ENCODE measurements around the gene MLF2.
"Not testable (repeated sequence)": the region's sequence is repeated elsewhere in the genome, so short reads cannot be mapped to it uniquely, and the experiment has no call there.

MLF2 gene

GRCh38 chr12:6765634-6766581, 13.0 kb upstream of the MLF2 start, which contains the start of gene PTMS:
TSS of gene PTMS (plus strand) at chr12:6766363. CDS start at chr12:6766706, 343 bp downstream.
- DNase-seq (ENCODE audit: low read depth in 2 of 3, low spot score in 2 of 3): no peak

DNA sequence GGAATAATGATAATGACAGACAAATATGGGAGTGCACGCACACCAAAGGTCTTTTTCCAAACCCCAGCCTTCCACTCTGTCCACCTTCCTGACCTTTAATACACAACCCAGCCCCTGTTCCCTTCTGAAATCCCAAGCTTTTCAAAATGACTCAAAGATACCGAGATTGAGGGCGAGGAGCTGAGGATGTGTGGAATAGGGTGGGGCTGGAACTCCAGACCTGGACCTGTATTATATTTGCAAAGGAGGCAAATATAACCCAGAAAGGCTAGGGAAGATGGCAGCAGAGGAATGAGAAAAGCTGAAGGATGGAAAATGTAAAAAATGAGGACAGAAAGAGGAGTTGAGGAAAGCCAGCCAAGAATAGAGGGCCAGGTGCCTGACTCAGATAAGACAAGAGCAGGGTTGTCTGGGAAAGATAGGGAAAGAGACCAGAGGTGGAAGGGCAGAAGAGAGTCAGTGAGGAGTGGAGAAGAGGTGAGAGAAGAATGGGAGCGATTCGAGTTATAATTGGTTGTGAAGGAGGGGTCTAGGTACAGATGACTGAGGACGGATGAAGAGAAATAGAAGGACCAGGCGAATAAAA, 12.2 kb upstream of the MLF2 start:
- no peak for DNase-seq (ENCODE audit: low read depth in 2 of 3, low spot score in 2 of 3)

DNA sequence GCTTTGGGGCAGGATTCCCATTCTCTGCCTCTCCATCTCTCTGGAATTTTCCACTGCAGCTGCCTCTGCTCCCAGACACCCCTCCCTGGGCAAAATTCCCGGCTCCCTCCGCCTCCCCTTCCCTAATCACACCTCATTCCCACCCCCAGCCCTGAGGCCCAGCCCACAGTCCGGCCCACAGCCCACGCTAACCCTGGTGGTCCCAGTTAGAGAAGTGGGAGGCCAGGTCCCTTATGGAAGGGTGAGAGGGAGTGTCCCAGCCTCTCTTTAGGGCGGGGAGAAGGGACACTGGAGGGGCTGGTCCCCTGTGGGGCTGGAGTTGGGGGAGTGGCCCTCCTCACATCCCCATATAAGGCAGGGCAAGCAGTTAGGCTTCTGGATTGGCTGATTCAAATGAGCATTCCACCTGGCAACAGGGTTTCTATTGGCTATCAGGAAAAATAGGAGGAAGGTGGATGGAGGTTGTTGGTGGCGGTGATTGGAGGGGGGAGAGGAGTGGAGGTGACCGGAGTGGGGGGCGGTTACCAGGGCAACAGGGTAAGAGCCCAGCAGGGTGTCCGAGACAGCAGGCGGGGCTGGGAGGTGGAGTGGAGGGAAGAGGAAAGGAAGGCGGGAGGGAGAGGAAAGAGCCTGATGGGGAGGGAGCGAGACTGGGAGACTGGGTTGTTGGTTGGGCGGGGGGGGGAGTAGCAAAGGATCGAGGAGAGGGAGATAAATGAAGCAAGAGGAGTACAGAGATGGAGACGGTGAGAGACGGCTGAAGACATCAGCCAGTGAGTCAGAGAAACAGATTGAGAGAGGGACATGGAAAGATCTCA, 11.3 kb upstream of the MLF2 start:
- no peak for DNase-seq (ENCODE audit: low read depth in 2 of 3, low spot score in 2 of 3)

DNA sequence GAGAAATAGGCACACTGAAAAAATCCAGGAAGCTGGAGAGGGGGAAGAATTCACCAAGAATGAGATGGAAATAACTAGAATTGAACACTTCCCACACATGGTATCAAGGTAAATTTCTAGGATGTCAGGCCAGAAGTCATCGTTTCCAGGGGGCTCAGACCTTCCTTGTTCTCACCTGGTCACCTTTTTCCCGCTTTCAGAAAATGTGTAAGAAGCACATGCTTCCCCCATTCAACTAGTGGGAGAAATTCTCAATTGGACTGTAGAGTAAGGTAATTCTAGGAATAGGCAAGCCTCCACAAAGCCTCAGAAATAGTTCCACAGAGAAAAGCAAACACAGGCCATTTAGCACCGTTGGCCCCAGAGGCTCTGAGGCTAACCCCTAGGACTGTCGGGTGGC, 10.4 kb upstream of the MLF2 start:
- no peak for DNase-seq (ENCODE audit: low read depth in 2 of 3, low spot score in 2 of 3)

DNA sequence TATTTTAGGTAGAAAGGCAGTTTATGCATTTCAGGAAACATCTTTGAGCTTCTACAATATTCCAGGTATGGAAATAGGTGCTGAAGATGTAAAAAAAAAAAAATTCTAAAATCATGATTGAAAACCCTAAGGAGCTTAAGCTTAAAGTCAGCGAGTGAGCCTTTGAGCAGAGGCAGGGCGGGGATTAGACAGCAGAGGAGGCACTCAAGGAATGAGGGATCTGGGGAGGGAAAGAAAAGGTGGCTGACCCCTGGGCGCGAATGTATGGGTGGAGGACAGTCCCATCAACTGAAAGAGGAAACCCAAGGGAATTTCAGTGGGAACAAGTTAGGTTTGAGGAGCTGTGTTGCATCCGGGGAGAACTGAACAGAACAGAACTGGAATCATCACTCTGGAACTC, 6.8 kb upstream of the MLF2 start:
- no peak for DNase-seq (ENCODE audit: low read depth in 2 of 3, low spot score in 2 of 3)

GRCh38 chr12:6758506-6759095, 5.7 kb upstream of the MLF2 start:
- DNase-seq (ENCODE audit: low read depth in 2 of 3, low spot score in 2 of 3): no peak

GRCh38 chr12:6757028-6757690, 4.2 kb upstream of the MLF2 start:
- DNase-seq (ENCODE audit: low read depth in 2 of 3, low spot score in 2 of 3): no peak

DNA sequence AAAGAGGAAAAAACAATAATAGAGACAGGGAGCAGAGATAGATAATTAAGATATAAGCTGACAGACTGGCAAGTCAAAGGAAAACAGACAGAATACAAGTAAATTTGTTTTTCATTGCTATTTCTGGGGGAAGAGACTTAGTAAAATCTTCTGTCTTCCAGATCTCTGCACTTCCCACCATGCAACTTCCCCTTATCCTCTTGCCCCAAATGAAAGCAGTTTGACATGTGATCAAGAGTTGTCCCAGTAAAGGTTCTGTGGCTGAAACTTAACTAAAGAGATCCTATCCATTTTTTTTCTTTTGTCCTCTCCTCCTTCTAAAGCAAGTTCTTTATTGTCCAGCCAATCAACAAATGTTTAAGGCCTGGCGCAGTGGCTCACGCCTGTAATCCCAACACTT, 1.5 kb upstream of the MLF2 start:
- no peak for DNase-seq (ENCODE audit: low read depth in 2 of 3, low spot score in 2 of 3)

DNA sequence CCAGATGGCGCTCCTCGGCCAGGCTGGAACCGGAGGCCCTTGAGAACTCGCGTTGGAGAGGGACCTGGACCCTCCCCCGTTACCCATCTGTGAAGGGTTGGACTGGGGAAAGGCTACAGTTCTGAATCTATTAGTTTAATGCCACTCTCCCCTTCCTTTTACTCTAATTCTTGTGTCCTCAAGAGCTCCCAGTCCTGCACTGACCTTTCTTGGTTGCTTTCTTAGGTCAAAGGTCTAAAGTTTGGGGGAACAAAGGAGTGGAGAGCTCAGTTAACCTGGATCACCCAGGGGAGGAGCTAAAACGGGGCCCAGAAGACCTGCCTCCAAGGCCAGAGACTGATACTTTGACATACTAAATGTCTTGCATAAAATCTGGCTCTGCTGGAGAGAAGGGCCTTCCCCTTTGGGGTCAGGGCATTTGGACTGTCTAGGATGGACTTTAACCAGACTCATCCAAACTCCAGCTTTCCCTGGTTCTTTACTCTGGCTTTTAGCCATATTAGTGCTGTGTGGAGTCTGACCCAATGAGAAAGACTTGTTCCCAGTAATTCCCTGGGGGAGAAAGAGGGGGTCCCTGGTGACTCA, 923 bp upstream of the MLF2 start:
- no peak for DNase-seq (ENCODE audit: low read depth in 2 of 3, low spot score in 2 of 3)

- no peak for DNase-seq (ENCODE audit: low read depth in 2 of 3, low spot score in 2 of 3)
Observed at GRCh38 chr12:6752167-6752920, 597 bp downstream of the MLF2 start.

GRCh38 chr12:6751767-6752166, 1.2 kb downstream of the MLF2 start:
- no peak for DNase-seq (ENCODE audit: low read depth in 2 of 3, low spot score in 2 of 3)

DNA sequence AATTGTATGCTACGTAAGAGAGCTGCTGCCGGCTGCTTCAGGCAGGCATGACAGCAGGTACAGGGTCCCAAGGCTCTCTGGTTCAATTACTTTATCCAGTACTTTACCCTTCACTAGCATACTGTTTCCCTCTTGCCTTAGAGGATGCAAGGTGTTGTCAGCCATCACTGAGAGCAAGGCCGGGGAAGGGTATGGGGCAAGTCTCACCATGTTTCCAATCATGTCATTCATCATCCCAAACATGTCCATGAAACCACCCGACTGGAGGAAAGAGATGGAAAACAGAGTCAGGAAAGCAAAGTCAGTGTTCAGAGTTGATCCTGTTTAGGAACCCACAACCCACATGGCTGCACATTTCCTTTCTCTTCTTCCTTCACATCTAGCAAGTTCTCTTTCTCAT, 2.4 kb downstream of the MLF2 start:
- DNase-seq (ENCODE audit: low read depth in 2 of 3, low spot score in 2 of 3): no peak

DNA sequence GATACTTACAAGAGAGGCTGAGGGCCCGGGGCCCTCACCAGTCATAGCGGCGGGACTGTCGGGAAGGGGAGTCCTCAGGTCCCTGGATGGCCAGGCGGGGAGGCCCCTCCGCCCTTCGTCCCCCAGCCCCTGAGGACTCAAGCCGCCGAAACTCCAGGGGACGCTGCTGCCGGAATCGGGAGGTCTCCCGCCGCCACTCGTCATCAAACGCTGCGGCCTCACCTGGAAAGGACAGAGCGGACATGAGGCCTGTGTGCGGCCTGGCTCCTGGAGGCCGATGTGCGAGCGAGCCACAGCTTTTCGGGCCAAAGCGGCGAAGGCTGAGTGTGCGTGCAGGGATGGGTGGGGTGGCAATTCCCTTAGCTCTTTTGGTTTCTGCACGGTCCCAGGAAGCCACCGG, 4.2 kb downstream of the MLF2 start:
- no peak for DNase-seq (ENCODE audit: low read depth in 2 of 3, low spot score in 2 of 3)

GRCh38 chr12:6747216-6747615, 5.7 kb downstream of the MLF2 start:
- no peak for DNase-seq (ENCODE audit: low read depth in 2 of 3, low spot score in 2 of 3)

GRCh38 chr12:6745741-6746525, 7.0 kb downstream of the MLF2 start:
- no peak for DNase-seq (ENCODE audit: low read depth in 2 of 3, low spot score in 2 of 3)

GRCh38 chr12:6743300-6743699, 9.6 kb downstream of the MLF2 start:
- not testable (repeated sequence) for DNase-seq (ENCODE audit: low read depth in 2 of 3, low spot score in 2 of 3)

DNA sequence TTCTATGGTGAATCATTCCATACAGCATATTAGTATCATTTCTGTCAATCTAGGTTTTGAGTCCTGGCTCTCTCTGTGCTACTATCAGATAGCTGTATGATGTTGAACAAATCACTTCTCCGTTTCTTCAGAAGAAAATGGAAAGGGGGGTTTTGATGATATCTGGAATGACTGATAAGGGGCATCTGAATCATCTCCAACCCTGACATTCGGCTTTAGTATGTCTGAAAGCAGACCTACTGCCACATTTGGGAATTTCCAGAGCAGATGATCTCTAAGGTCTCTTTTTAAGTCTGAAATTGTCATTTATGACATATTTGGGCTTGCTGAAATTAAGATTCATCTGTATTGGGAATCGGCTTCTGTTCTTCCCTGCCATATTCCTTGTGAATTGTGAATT, 10.1 kb downstream of the MLF2 start:
- no peak for DNase-seq (ENCODE audit: low read depth in 2 of 3, low spot score in 2 of 3)

DNA sequence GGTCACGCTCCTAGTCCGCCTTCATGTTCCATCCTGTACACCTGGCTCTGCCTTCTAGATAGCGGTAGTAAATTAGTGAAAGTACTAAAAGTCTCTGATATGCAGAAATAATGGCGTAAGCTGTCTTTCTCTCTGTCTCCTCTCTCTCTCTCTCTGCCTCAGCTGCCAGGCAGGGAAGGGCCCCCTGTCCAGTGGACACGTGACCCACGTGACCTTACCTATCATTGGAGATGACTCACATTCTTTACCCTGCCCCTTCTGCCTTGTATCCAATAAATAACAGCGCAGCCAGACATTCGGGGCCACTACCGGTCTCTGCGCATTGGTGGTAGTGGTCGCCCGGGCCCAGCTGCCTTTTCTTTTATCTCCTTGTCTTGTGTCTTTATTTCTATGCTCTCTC, 10.9 kb downstream of the MLF2 start:
- DNase-seq (ENCODE audit: low read depth in 2 of 3, low spot score in 2 of 3): not testable (repeated sequence)

DNA sequence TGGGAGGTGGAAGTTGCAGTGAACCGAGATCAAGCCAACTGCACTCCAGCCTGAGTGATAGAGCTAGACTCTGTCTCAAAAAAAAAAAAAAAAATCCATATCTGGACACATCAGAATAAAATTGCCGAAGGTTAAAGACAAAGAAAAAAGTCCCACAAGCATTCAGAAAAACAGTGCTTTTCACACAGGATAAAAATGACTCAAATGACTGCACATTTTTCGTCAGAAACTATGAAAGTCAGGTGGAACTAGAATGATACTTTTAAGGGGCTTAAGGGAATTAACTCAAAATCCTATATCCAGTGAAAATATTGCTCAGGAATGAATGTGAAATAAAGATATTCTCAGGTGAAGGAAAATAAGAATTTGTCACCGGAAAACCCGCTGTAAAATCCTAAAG, 16.2 kb downstream of the MLF2 start:
- DNase-seq (ENCODE audit: low read depth in 2 of 3, low spot score in 2 of 3): no peak

Measured in activated CD8-positive, alpha-beta memory T cell treated with anti-CD3 and anti-CD28 coated beads for 48 hours (primary cell).